H1 (cell line): ENCODE results near the gene WDR93.

Experiments used
- BRCA1 ChIP-seq: IDR thresholded peaks from 2 replicates; pipeline ENCODE4 v1.6.1; 2012; ENCODE audit warnings: low read depth, low read length, improper control_type of control experiment
- CBX8 ChIP-seq: fragments of 300-800, 300-1000 bp; sonication (generic); IDR thresholded peaks from 2 replicates; pipeline ENCODE4 v1.7.1; 2016; ENCODE audit warnings: low read depth, low read length, borderline replicate concordance
- CTCF ChIP-seq, 3 experiments: IDR thresholded peaks; 1 replicate in 2 of 3; 2 replicates in 1 of 3; pipeline versions ENCODE4 v1.5.1 to v1.6.1; 2011; ENCODE audit warnings: low read length in 3 of 3, mild to moderate bottlenecking in 3 of 3, inconsistent platforms in 2 of 3, low read depth in 1 of 3, moderate library complexity in 1 of 3; ENCODE audit not compliant: insufficient read depth in 1 of 3; ENCODE audit errors: control extremely low read depth in 1 of 3
- NRF1 ChIP-seq: IDR thresholded peaks from 2 replicates; pipeline ENCODE4 v1.6.1; 2011; ENCODE audit warnings: mild to moderate bottlenecking, low read depth, low read length, improper control_type of control experiment
- PHF8 ChIP-seq: fragments of 200-600 bp; sonication (generic); conservative IDR thresholded peaks from 2 replicates; pipeline ENCODE4 v1.7.1; 2012; ENCODE audit warnings: low read depth, mild to moderate bottlenecking, inconsistent platforms, low read length, moderate library complexity
- ZNF274 ChIP-seq: IDR thresholded peaks from 2 replicates; pipeline ENCODE4 v1.7.0; 2012; ENCODE audit warnings: low read length, borderline replicate concordance; ENCODE audit errors: extremely low read depth

- TF ChIP-seq ZNF274 (no peak), NRF1 (no peak), CBX8 (no peak), PHF8 (no peak), CTCF (IDR thresholded peaks at IDR 0.05; ENCODE audit: control extremely low read depth in 1 of 3, insufficient read depth in 1 of 3, low read depth in 1 of 3, low read length in 3 of 3) (no peak), BRCA1 (no peak)
Observed at GRCh38 chr15:89745131-89745530, 54.5 kb downstream of the WDR93 start.
